ENCODE results near the gene TCP10L.
"Not testable (repeated sequence)": the region's sequence is repeated elsewhere in the genome, so short reads cannot be mapped to it uniquely, and the experiment has no call there.

Gene TCP10L

DNA sequence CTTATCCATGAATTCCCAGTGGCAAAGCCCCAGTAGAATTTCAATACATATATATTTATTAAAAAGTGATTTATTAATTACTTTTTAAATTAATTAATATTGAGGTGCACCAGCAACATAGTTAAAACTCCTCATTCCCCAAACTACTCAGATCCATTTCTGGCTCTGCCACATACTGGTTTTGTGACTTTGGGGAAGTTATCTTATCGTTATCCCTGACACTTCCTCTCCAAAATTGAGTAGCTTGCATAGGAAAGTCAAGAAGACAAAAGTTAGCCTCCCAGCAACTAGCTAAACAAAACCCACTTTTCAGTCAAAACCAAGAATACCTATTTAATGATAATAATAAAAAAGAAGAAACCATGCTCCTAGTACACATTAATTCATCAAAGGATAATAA is 35.9 kb downstream of the TCP10L start:
- DNase-seq = no peak

DNA sequence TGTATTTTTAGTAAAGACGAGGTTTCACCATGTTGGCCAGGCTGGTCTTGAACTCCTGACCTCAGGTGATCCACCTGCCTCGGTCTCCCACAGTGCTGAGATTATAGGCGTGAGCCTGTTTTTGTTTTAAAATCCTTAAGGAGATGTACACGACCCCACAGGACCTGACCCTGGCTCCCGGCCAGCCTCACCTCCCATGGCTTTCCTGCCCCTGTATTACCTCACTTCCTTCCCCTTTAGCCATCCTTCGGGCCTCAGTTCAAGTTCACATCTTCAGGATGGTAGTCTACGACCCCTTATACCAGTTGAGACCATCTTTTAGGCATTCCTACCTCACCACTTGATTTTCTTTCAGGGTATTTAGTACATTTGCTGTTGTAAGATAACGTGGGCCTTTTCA is 36.3 kb downstream of the TCP10L start:
- no peak for DNase-seq

DNA sequence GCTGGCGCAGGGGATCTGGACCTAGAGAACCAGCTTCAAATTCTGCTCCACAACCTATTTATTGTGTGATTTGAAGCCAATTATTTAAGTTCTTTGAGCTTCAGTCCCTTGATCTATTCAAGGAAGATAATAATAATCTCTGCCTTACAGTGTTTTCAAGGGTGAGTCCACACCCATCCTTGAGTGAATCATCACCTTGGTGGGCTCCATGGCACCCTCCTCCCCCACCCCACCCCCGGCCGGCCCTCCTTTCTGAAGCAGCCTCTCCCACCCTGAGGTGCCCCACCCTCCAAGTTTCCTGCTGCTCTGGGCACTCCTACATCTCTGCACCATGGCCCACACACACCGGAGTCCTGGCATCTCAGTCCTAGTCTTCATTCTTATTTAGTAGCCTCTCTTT is 38.3 kb downstream of the TCP10L start:
- DNase-seq = no peak

DNA sequence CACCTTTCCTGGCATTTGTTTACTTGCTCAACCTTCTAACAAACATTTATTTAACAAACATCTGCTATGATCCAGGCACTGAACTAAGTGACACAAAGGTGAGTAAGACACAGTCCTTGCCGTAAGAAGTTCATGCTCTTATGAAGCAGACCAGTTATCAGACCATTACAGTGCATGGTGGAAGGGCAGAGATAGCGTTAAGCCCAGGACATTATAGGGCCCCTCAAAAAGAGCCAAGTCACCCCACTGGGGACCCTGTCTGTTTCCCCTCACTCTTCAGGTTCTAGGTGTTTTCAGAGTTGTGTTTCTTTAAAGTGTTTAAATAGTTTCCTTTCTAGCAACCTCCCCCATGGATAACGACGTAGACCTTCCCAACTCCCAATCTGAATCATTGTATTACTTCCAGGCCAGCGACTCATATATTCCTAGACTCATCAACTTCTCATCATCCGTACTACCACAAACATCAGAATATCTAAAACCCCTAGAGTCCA is 39.3 kb downstream of the TCP10L start:
- DNase-seq = no peak

DNA sequence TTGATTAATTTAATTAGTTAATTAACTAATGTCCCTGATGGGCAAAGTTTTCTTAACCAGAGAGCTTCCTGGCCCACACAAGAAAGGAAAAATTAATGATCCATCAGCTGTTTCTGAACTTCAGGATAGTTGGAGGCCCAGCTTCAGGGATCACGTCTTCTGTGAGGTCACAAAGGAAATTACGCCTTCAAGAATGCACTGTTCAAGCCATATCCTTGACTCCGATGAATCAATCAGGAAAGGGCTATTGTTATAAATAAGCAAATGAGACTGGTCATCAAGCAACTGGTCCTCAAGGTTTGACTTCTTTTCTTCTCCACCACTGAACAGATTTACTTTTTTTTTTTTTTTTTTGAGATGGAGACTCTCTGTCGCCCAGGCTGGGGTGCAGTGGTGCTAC is 40.6 kb downstream of the TCP10L start:
- DNase-seq = no peak

DNA sequence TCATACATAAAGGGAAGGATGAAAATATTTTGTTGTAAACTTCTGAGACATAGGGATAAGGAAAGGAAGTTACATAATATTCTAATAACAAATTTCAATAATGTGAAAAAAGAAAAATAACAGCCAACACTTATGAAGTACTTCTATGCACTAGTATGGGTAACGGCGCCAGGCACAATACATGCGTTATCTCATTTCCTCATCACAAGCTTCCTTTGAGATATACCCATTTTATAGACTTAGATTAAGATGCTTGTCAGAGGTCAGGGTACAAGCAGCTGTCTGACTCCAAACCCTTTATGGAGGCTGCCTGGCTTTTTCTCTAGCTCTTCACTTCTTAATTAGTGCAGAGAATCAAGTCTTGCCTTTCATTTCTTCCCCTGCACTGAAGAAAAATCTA is 41.3 kb downstream of the TCP10L start:
- no peak for DNase-seq

DNA sequence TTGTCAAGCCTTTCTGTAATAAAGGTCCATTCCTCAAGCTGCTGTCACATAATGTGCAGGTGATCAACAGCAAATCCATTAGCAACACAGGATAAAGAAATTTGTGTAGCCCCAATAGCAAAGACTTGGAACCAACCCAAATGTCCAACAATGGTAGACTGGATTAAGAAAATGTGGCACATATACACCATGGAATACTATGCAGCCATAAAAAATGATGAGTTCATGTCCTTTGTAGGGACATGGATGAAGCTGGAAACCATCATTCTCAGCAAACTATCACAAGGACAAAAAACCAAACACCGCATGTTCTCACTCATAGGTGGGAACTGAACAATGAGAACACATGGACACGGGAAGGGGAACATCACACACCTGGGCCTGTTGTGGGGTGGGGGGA is 42.3 kb downstream of the TCP10L start:
- not testable (repeated sequence) for DNase-seq

DNA sequence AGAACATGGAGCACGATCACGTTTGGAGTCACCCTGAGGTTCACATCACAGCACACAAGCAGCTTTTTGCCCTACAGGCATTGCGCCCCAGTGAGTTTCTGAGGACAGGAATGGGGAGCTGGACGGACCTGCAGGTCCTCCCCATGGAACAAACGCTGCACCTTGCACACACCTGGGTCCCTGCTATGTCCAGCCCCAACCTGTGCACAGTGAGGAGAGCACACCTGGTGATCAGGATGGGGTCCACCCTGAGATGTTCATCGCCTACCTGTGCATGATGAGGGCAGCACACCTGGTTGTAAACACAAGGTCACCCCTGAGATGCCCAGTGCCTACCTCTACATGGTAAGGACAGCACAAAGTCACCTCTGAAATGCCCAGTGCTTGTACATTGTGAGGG is 45.9 kb downstream of the TCP10L start:
- no peak for DNase-seq

DNA sequence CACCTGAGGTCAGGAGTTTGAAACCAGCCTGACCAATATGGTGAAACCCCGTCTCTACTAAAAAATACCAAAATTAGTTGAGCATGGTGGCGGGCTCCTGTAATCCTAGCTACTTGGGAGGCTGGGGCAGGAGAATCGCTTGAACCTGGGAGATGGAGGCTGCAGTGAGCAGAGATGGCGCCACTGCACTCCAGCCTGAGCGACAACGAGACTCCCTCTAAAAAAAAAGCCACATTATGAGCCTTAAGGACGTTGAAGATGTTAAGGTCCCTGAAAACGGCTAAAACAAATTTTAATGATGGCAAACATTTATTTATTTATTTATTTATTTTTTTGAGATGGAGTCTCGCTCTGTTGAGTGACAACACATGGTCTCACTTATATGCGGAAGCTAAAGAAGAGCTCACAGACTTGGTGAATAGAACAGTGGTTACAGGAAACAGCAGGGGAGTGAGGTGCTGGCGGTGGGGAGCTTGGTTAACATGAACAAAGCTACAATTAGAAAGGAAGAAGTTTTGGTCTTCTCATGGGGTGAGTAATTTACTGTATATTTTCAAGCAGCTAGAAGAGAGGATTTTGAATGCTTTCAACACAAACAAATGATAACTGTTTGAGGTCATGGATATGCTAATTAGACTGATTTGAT is 47.1 kb downstream of the TCP10L start:
- no peak for DNase-seq

DNA sequence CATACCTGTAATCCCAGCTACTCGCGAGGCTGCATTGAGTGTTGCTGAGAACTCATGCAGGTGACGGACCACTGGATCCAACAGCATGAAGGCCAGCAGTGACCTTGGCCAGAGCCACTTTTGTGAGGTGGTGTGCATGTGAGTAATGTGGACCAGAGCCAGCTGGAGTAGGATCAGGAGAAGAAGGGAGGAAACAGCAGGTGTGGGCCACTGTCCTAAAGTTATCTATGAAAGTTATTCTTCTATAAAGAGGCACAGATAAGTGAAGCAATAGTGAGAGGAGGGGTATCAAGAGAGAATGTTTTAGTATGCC is 47.8 kb downstream of the TCP10L start:
- DNase-seq = no peak

DNA sequence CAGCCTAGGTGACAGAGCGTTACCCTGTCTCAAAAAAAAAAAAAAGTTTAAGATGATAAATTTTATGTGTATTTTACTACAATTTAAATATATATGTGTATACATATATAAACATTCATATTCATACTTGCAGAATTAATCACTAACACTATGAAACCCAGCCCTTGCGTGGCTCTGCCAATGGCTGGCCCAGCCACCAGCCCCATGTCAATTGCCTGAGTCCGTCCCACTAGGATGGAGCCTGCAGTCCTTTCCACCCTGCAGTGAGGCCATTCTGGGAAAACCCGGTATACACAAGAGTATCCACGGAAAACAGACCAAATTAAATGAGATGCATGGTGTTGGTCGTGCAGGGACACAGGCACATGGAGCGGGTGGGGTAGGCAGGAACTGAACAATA is 49.7 kb downstream of the TCP10L start:
- no peak for DNase-seq

DNA sequence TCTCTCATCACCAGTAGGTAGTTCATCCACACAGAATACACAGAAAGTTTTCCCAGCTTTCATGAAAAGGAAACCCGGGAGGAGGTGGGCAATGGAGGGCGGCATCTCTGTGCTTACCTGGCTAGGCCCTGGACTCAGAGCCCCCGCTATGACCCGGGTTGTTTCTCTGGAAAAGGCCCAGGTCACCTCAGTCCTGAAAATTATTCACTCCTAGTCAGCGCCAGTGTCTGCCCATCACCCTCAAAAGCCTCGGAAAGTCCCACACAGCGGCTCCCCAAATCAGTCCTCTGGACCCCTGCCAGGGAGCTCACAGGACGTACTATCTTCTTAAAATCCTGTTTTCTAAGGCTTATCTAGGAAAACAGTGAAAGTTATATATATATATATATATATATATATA is 51.2 kb downstream of the TCP10L start:
- DNase-seq = no peak

DNA sequence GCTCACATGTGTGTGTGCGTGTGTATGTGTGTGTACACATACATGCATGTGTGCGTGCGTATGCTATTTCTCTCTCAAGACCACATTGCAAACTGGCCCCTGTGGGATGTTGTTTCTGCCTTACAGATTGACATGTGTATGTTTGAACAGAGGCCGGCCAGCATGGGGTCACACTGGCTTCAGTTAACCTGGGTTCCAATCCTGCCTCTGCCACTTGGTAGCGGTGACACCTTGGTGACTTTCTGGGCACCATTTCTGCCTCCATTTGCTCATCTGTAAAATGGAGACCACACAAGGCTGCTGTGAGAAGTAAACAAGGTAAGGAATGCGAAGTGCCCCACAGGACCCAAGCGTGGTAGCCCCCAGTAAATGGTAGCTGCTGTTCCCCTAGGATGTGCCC is 51.7 kb downstream of the TCP10L start:
- DNase-seq = no peak

DNA sequence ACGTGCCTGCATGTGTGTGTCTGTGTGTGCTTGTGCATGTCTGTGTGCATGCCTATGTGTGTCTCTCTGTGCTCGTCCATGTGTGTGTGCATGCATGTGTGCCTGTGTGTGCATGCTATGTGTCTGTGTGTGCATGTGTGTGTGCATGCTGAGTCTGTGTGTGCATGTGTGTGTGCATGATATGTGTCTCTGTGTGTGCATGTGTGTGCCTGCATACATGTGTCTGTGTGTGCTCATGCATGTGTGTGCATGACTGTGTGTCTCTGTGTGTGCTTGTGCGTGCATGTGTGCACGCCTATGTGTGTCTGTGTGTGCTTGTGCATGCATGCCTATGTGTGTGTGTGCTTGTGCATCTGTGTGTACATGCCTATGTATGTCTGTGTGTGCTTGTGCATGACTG is 52.3 kb downstream of the TCP10L start:
- DNase-seq = no peak

DNA sequence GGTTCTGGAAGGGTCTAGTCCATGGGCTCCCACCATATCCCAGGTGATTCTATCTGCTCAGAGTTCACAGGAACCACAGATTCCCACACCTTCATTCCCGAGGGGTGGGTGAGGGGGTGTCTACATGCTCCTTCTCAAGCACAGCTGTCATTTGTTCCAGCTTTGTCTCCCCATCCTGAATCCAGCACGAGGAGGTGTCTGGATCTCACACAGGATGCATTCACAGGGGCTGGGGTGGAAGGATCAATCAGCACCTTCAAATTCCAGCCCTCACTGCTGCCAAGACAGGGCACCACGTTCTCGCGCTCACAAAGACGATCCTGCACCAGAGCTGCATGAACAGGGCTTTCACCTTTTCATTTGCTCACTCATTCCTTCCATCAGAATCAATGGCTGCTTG is 52.7 kb downstream of the TCP10L start:
- DNase-seq = no peak

DNA sequence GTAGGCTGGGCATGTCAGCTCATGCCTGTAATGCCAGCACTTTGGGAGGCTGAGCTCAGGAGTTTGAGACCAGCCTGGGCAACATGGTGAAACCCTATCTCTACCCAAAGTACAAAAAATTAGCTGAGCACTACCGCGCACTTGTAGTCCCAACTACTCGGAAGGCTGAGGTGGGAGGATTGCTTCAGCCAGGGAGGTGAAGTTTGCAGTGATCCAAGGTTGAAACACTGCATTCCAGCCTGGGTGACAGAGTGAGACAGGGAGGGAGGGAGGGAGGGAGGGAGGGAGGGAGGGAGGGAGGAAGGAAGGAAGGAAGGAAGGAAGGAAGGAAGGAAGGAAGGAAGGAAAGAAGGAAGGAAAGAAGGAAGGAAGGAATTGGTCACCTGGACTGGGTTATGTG is 53.8 kb downstream of the TCP10L start:
- not testable (repeated sequence) for DNase-seq

DNA sequence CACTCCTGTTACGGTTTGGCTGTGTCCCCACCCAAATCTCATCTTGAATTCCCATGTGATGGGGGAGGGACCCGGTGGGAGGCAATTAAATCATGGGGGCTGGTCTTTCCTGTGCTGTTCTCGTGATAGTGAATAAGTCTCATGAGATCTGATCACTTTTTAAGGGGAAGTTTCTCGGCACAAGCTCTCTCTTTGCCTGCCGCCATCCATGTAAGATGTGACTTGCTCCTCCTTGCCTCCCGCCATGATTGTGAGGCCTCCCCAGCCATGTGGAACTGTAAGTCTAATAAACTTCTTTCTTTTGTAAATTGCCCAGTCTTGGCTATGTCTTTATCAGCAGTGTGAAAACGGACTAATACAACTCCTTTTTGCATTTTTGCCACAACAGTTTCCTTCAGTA is 54.5 kb downstream of the TCP10L start:
- not testable (repeated sequence) for DNase-seq

DNA sequence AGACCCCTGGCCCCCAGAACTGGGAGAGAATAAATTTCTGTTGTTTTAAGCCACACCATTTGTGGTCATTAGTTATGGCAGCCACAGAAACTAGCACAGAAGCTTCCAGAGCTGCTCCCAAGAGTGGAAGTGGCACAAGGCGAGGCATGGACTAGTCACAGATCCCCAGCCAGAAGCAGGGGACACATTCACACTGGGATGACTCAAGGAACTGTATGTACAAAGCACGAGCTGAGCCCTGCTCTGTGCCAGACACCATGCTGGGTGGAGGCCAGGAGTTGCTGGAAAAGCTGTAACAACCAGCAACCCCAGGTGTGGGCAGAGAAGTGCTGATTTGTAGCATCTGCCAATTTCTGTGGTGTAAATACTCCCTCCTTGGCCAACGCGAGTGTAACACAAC is 55.6 kb downstream of the TCP10L start:
- DNase-seq = no peak

DNA sequence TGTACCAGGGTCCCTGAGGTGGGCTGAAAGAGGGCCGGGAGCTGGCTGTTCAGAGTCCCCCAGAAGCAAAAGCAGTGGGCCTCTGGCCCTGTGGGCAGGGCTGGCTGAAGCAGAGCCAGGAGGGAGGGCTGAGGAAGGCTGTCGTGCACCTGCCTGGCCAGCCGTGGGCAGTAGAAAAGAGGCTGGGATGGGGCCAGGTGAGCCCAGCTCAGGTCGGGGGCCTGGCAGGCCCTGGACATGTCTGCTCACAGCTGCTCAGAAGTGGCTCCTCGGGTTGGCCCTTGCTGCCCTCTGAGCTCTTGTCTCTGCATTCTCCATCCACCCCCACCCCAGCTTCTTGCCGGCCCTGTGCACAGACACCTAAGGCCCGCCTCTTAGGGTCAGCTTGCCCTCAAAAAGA is 60.0 kb downstream of the TCP10L start:
- DNase-seq = no peak

DNA sequence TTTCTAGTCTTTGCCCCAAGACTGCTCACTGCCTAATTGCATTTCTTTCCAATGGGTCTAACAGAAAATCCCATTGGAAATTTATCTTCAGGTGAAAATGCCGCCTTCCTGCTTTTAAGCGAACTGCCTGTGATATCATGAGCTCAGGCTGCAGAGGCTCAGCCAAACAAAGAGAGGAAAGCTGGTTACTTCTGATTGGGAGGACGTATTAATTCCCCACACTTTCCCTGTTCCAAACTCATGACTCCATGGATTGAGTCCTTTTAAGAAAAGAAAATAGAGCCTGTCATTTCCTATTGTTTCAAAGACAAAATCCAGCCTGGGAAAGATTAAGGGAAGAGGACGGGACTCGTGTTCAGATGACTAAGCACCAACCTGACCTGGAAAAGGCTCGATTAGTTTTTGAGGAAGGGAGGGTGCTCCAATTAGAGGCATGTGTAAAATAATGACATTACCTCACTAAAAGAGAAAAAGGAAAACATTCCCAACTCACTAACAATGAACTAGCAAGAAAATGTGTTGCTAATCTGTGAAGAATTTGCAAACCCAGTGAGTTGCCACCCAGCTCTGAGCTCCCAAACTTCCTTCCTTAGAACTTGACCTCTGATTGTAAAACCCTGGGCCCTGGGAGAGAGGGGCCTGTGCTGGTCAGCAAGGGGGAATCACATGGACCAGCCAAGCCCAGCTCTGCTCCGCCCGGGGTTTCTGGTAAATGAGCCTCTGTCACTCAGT is 61.2 kb downstream of the TCP10L start:
- peak; percentile 41 for DNase-seq

Data from femur (tissue), 1 donor.